ENCODE measurements around the gene KLHL12. TPM values are rescaled to one million over a fixed set of nuclear protein-coding genes. Genes with fewer than 3 reads are reported as not detected.
A peak's percentile ranks its signal among the peaks of the same experiment; 100 is the strongest.

Gene KLHL12
- total RNA-seq, 6 experiments from 2014 or later = 10.7 to 13.0 (median 12.3) TPM

GRCh38 chr1:202952818-202953217, 25.8 kb upstream of the KLHL12 start:
- WGBS (ENCODE audit: insufficient coverage, low coverage, low lambda C conversion rate, missing lambda C conversion rate) = 49% methylated on average over 4 of the region's 4 CpGs
- H3K4me1 ChIP-seq = peaks cover 0 to 33% (median 14%) of the 10 kb centered on the region in 4 donors
- peak in 1 of 3 donors; percentile 28 for DNase-seq
- H3K27me3 ChIP-seq = no peaks in the 10 kb centered on the region
- peak overlapping the region; percentile 9 to 23 (median 22) for H3K27ac ChIP-seq
- H3K4me3 ChIP-seq = no peak overlapping the region
- peak; percentile 61 to 71 (median 70) for ATAC-seq
- no peak for TF ChIP-seq CTCF (IDR thresholded peaks at IDR 0.05)
- no peak for TF ChIP-seq POLR2A (IDR thresholded peaks at IDR 0.05)
- no peaks in the 10 kb centered on the region for H3K9me3 ChIP-seq
- intact Hi-C loops (cut with DNase I) = no loop called here
- peaks cover 0 to 23% (median 7%) of the 10 kb centered on the region in 4 donors for H3K36me3 ChIP-seq

- Histone ChIP-seq H3K4me1 (peaks cover 0 to 29% (median 13%) of the 10 kb centered on the region in 4 donors), H3K4me3 (no peak overlapping the region), H3K27ac (peak overlapping the region; percentile 9 to 23 (median 22)), H3K36me3 (peaks cover 0 to 30% (median 8%) of the 10 kb centered on the region in 4 donors), H3K9me3 (no peaks in the 10 kb centered on the region), H3K27me3 (no peaks in the 10 kb centered on the region)
- intact Hi-C loops (cut with DNase I) = no loop called here
- ATAC-seq (no peak), DNase-seq (no peak)
- TF ChIP-seq CTCF (IDR thresholded peaks at IDR 0.05) (no peak), POLR2A (IDR thresholded peaks at IDR 0.05) (no peak)
- 83% methylated on average over 1 of the region's 1 CpG for whole genome bisulfite sequencing (ENCODE audit: insufficient coverage, low coverage, low lambda C conversion rate, missing lambda C conversion rate)
Measured at GRCh38 chr1:202952099-202952498, 25.1 kb upstream of the KLHL12 start.

- Histone ChIP-seq H3K36me3 (peaks cover 0 to 35% (median 8%) of the 10 kb centered on the region in 4 donors), H3K27me3 (no peaks in the 10 kb centered on the region), H3K9me3 (no peaks in the 10 kb centered on the region), H3K4me3 (no peak overlapping the region), H3K4me1 (peaks cover 0 to 23% (median 10%) of the 10 kb centered on the region in 4 donors), H3K27ac (no peak overlapping the region)
- intact Hi-C loops (cut with DNase I) = no loop called here
- 85% methylated on average over 2 of the region's 2 CpGs for WGBS (ENCODE audit: insufficient coverage, low coverage, low lambda C conversion rate, missing lambda C conversion rate)
- ATAC-seq (no peak), DNase-seq (no peak)
- TF ChIP-seq POLR2A (IDR thresholded peaks at IDR 0.05) (no peak), CTCF (IDR thresholded peaks at IDR 0.05) (no peak)
Measured at GRCh38 chr1:202951437-202951836, 24.4 kb upstream of the KLHL12 start.

- H3K4me3 ChIP-seq = no peak overlapping the region
- ATAC-seq = no peak
- no peaks in the 10 kb centered on the region for H3K9me3 ChIP-seq
- TF ChIP-seq CTCF (IDR thresholded peaks at IDR 0.05) (no peak), POLR2A (IDR thresholded peaks at IDR 0.05) (no peak)
- DNase-seq = no peak
- WGBS (ENCODE audit: insufficient coverage, low coverage, low lambda C conversion rate, missing lambda C conversion rate) = 100% methylated on average over 2 of the region's 2 CpGs
- intact Hi-C loops (cut with DNase I) = no loop called here
- peaks cover 4 to 87% (median 37%) of the 10 kb centered on the region in 4 donors for H3K36me3 ChIP-seq
- H3K4me1 ChIP-seq = no peaks in the 10 kb centered on the region
- no peaks in the 10 kb centered on the region for H3K27me3 ChIP-seq
- no peak overlapping the region for H3K27ac ChIP-seq
Measured at GRCh38 chr1:202945483-202945882, 18.4 kb upstream of the KLHL12 start.
